CD4-positive, alpha-beta T cell treated with Interleukin-4 for 4 hours (primary cell): ENCODE results near the gene SLAMF1.

Experiments
- DNase-seq: peaks from one replicate; pipeline ENCODE4 v3.0.0-alpha.2; 2020

Gene SLAMF1

GRCh38 chr1:160558660-160559380 lies 88.0 kb downstream of the SLAMF1 start:
- DNase-seq = peak; percentile 48
